Endothelial cell (in vitro differentiated cells): ENCODE data around the gene PARL. TPM values are rescaled to one million over a fixed set of nuclear protein-coding genes. Genes with fewer than 3 reads are reported as not detected.

Source experiments
- DNase-seq: peaks from one replicate; pipeline ENCODE4 v3.0.0; 2021; ENCODE audit warnings: low spot score
- H3K27ac Mint-ChIP-seq: one replicate; pipeline ENCODE4 v1.8.0; 2021; ENCODE audit warnings: mixed read lengths, inconsistent platforms; ENCODE audit not compliant: unreplicated experiment
- H3K27me3 Mint-ChIP-seq: one replicate; pipeline ENCODE4 v1.8.0; 2021; ENCODE audit warnings: mild to moderate bottlenecking, moderate library complexity, mixed read lengths, inconsistent platforms; ENCODE audit not compliant: unreplicated experiment
- H3K36me3 Mint-ChIP-seq: one replicate; pipeline ENCODE4 v1.8.0; 2021; ENCODE audit warnings: mild to moderate bottlenecking, low read depth, mixed read lengths, inconsistent platforms; ENCODE audit not compliant: unreplicated experiment
- H3K4me1 Mint-ChIP-seq: one replicate; pipeline ENCODE4 v1.8.0; 2021; ENCODE audit warnings: mild to moderate bottlenecking, mixed read lengths, inconsistent platforms; ENCODE audit not compliant: unreplicated experiment
- H3K4me3 Mint-ChIP-seq: one replicate; pipeline ENCODE4 v1.8.0; 2021; ENCODE audit warnings: mild to moderate bottlenecking, mixed read lengths, inconsistent platforms; ENCODE audit not compliant: unreplicated experiment
- H3K9me3 Mint-ChIP-seq: one replicate; pipeline ENCODE4 v1.8.0; 2021; ENCODE audit warnings: mixed read lengths, inconsistent platforms; ENCODE audit not compliant: unreplicated experiment
- CTCF ChIP-seq: fragments of 200-600 bp; sonication (generic); IDR thresholded peaks from one replicate; pipeline ENCODE4 v1.5.0; 2021; ENCODE audit warnings: antibody characterized with exemption; ENCODE audit not compliant: unreplicated experiment
- total RNA-seq: library from RNA; stranded (reverse); fragmentation: NEBNext Ultra II Directional; extraction: Animal tissue kit (Norgen Biotek cat#: 25700); gene quantifications from one replicate; pipeline ENCODE4 v1.2.1, GENCODE V29; 2021; ENCODE audit not compliant: unreplicated experiment

Gene PARL
- total RNA-seq, 1 donor from 2014 or later, result 62.9 TPM

- DNase-seq, result no peak
Observed at GRCh38 chr3:183885766-183886165, 1.1 kb upstream of the PARL start.

GRCh38 chr3:183884097-183884426 is 618 bp downstream of the PARL start:
- no peaks in the 10 kb centered on the region for H3K36me3 Mint-ChIP-seq
- H3K27ac Mint-ChIP-seq, result no peak overlapping the region
- no peaks in the 10 kb centered on the region for H3K9me3 Mint-ChIP-seq
- no peak for TF ChIP-seq CTCF
- peak overlapping the region; percentile 98 for H3K4me3 Mint-ChIP-seq
- peaks cover 4% of the 10 kb centered on the region for H3K27me3 Mint-ChIP-seq
- H3K4me1 Mint-ChIP-seq, result peaks cover 9% of the 10 kb centered on the region
- DNase-seq, result no peak

More at GRCh38 chr3:183885766-183886165, 1.1 kb upstream of the PARL start:
- no peaks in the 10 kb centered on the region for H3K9me3 Mint-ChIP-seq
- H3K27me3 Mint-ChIP-seq, result peaks cover 11% of the 10 kb centered on the region
- TF ChIP-seq CTCF, result no peak
- no peaks in the 10 kb centered on the region for H3K36me3 Mint-ChIP-seq
- H3K4me1 Mint-ChIP-seq, result peaks cover 9% of the 10 kb centered on the region
- H3K27ac Mint-ChIP-seq, result no peak overlapping the region
- H3K4me3 Mint-ChIP-seq, result peak overlapping the region; percentile 79

GRCh38 chr3:183883291-183884096 is 1.2 kb downstream of the PARL start:
- DNase-seq, result no peak
- no peak for TF ChIP-seq CTCF
- peak overlapping the region; percentile 98 for H3K4me3 Mint-ChIP-seq
- H3K27me3 Mint-ChIP-seq, result peaks cover 4% of the 10 kb centered on the region
- H3K36me3 Mint-ChIP-seq, result no peaks in the 10 kb centered on the region
- H3K27ac Mint-ChIP-seq, result no peak overlapping the region
- H3K4me1 Mint-ChIP-seq, result peaks cover 9% of the 10 kb centered on the region
- no peaks in the 10 kb centered on the region for H3K9me3 Mint-ChIP-seq

- Mint-ChIP-seq H3K4me3 (no peak overlapping the region), H3K27ac (no peak overlapping the region), H3K36me3 (peaks cover 3% of the 10 kb centered on the region), H3K9me3 (no peaks in the 10 kb centered on the region), H3K4me1 (peaks cover 9% of the 10 kb centered on the region), H3K27me3 (peaks cover 1% of the 10 kb centered on the region)
- no peak for TF ChIP-seq CTCF
- DNase-seq, result no peak
Observed at GRCh38 chr3:183880121-183880520, 4.6 kb downstream of the PARL start.

- peaks cover 9% of the 10 kb centered on the region for H3K4me1 Mint-ChIP-seq
- peaks cover 1% of the 10 kb centered on the region for H3K27me3 Mint-ChIP-seq
- H3K36me3 Mint-ChIP-seq, result peaks cover 3% of the 10 kb centered on the region
- no peak for DNase-seq
- TF ChIP-seq CTCF, result no peak
- H3K27ac Mint-ChIP-seq, result peak overlapping the region; percentile 14
- no peak overlapping the region for H3K4me3 Mint-ChIP-seq
- H3K9me3 Mint-ChIP-seq, result no peaks in the 10 kb centered on the region
Observed at GRCh38 chr3:183879243-183879642, 5.4 kb downstream of the PARL start.
